NCI-H2171 (cell line): Measurements from ENCODE around the gene SURF1.
A peak's percentile ranks its signal among the peaks of the same experiment; 100 is the strongest.
"Not testable (repeated sequence)": the region's sequence is repeated elsewhere in the genome, so short reads cannot be mapped to it uniquely, and the experiment has no call there.

Experiments
- DNase-seq: peaks from one replicate; lab custom pipeline; 2025; lab: John Stamatoyannopoulos, UW

SURF1 gene

GRCh38 chr9:133356391-133357091 lies at the start of gene SURF1, which contains the start of gene SURF2:
Gene SURF1, minus strand, starts transcription at chr9:133356487. Its CDS starts 34 bp downstream, at chr9:133356453.
Gene SURF2, plus strand, starts transcription at chr9:133356550. Its CDS starts 43 bp downstream, at chr9:133356593.
- DNase-seq: peak; percentile 95

- DNase-seq: no peak
Observed at GRCh38 chr9:133405508-133406438, 49.5 kb upstream of the SURF1 start.

DNA sequence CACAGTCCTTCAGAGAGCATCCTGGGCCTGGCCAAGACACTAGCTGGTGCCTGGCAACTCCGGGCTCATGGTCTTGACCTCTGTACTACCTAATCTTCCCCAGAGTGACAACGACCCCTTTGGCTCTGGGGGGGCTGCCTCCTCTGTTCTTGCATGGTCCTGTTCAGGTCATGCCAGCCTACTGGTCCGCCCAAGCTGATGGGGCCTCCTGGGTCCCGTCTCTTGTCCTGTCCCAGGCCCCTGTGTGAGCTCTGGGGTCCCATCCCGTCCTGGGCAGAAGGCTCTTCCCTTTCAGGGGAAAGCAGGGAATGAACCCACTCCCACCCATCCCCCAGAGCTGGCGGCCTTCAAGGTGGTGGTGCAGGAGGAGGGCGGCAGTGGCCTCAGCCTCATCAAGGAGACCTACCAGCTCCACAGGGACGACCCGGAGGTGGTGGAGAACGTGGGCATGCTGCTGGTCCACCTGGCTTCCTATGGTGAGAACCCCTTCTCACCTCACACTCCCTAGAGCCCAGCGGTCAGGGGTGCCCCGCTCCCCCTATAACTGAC lies 48.2 kb upstream of the SURF1 start:
- DNase-seq: no peak

DNA sequence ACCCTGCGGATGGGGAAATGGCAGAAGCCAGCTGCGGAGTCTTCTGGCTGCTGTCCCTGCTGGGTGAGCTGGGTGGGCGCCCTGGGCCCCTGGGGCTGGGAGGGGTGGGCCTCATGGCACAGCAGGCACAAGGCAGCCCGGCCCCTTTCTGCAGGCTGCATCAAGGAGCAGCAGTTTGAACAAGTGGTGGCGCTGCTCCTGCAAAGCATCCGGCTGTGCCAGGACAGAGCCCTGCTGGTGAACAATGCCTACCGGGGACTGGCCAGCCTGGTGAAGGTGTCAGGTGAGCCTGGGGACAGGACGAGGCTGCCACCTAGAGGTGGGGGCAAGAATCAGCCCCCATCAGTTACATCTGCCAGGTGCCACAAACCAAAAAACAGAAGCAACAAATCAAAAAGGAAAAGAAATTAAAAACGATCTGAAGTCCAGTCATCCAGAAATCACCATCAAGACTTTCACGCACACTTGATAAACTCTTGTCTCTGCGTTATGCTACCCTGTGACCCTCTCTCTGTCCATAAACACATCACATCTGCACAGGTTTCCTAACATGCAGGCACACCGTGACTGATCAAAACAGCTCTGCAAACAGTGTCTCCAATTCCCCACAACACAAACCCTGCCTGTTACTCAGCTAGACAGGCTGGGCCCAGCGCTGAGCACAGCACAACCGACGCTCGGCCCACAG lies 47.6 kb upstream of the SURF1 start:
- no peak for DNase-seq

DNA sequence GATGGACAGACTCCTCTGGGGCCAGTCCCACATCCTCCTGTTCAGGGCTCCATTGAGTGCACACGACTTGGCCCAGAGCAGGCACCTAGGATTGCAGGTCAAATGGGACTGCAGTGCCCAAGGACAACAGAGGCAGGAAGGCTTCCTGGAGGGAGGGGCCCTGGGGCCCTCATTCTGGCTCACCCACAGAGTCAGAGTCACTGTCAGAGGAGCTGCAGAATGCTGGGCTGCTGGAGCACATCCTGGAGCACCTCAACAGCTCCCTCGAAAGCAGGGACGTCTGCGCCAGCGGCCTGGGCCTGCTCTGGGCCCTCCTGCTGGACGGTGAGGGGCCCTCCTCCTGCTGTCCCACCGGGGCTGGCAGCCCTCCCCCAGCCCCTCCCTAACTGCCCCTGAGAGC lies 46.4 kb upstream of the SURF1 start:
- DNase-seq: no peak

GRCh38 chr9:133401588-133401987 lies 45.3 kb upstream of the SURF1 start:
- no peak for DNase-seq

- no peak for DNase-seq
Observed at GRCh38 chr9:133400292-133400691, 44.0 kb upstream of the SURF1 start.

- DNase-seq: no peak
Observed at GRCh38 chr9:133397895-133398294, 41.6 kb upstream of the SURF1 start.

DNA sequence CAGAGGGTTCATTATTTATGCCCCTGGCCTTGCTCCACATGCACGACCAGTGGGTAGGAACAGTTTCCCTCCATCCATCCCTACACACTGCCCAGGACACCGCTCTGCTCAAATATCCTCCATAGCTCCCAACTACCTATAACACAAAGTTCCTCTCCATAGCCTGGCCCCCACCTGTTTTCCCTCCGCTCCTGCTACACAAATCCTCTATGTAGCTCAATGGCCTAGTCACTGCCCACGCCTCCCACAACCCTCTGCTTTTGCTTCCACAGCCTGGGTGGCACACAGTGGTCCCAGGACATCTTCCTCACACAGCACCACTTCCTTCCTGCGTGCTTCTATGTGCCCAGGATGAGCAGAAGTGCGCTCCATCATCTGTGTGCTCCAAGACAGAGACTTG lies 41.1 kb upstream of the SURF1 start:
- no peak for DNase-seq

DNA sequence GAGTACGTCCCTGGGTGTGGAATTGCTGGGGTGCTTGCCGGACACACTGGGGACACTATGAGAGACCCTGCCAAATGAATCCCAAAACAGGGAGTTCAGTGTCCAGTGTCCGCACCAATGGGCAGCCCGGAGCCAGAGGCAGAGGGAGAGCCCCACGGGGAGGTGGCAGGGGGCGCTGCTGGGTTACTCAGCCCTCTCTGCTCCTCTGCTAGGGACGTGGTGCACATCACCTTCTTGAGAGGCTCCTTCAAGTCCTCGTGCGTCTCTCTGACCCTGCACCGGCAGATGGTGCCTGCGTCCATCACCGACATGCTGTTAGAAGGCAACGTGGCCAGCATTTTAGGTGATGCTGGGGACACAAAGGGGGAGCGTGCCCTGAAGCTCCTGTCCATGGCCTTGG lies 40.7 kb upstream of the SURF1 start:
- no peak for DNase-seq

- DNase-seq: no peak
Observed at GRCh38 chr9:133394687-133395271, 38.5 kb upstream of the SURF1 start.

GRCh38 chr9:133393399-133393798 lies 37.1 kb upstream of the SURF1 start:
- no peak for DNase-seq

GRCh38 chr9:133392308-133392707 lies 36.0 kb upstream of the SURF1 start:
- not testable (repeated sequence) for DNase-seq

GRCh38 chr9:133391449-133391848 lies 35.2 kb upstream of the SURF1 start:
- not testable (repeated sequence) for DNase-seq

- no peak for DNase-seq
Observed at GRCh38 chr9:133390713-133391112, 34.4 kb upstream of the SURF1 start.

DNA sequence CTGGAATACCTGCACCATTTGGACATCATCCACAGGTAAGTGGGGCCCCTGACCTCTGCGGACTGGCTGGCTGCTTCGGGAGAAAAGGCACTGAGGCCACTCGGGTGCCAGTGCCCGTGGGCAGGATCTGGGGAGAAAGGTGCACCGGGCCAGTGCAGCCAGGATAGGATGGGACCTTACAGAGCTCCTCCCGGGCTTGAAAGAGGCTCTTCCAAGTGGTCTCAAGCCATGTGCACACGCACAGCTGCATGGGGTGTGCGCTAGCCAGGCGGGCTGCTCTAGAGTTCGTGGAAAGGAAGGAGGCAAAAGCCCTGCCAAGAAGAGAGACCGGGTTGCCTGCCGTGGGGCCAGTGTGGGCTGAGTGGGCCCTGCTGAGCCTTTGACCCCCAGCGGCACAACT lies 33.3 kb upstream of the SURF1 start:
- no peak for DNase-seq

DNA sequence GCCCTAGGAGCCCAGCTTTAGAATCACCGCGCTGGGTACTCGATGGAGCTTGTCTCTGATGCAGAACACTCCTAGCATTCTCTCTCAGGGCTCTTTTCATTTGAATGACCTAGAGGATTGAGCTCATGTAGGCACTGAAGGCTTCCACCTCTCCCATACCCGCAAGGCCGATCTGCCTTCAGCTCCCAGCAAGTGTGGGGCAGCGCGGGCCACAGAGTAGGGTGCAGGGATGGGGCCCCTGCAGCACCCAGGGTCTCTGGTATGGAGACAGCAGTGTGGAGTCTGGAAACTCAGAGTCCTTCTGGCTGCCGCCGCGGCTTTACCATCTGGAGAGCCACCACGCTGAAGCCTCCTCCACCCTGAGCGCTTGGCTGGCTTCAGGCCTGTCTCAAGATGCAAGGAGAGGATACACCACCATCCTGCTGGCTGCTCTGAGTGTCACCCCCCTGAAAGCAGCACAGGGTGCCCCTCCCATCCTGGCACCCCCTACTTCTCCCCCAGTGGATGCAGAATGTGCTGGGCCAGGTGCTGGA lies 32.8 kb upstream of the SURF1 start:
- DNase-seq: no peak

- no peak for DNase-seq
Observed at GRCh38 chr9:133387680-133388079, 31.4 kb upstream of the SURF1 start.

GRCh38 chr9:133386338-133386737 lies 30.1 kb upstream of the SURF1 start:
- DNase-seq: no peak

GRCh38 chr9:133385452-133385851 lies 29.2 kb upstream of the SURF1 start:
- no peak for DNase-seq

DNA sequence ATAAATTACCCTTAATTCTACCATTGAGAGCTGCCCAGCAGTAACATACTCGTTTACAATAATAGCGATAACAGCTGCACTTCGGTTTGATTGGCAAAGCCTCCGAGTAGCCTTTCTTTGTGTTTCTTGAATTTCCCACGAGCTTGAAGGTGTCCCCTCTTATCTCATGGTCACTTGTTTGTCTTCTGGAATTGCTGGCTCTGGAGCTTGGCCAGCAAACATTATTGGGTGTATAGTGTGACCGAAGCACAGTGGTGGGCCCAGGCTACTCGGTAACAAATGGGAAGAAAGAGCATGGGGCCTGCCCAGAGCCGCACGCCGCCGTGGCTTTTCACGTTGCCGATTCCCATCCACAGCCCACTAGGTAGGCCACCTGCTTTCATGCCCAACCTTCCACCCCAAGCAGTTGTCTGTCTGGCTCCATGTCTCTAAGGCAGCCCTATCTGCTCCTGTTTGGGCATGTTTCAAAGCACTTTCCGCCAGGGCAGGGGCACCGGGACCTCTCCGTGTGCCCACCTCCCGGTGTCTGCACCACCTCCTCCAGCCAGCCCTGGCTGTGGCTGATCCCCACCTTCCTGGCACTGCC lies 28.5 kb upstream of the SURF1 start:
- DNase-seq: no peak
